Ishikawa (cell line): ENCODE measurements around the gene ZNF532.

Experiments used
- CREB1 ChIP-seq: IDR thresholded peaks from 2 replicates; pipeline ENCODE4 v1.6.1; 2012; ENCODE audit warnings: low read depth
- MAX ChIP-seq: IDR thresholded peaks from 2 replicates; pipeline ENCODE4 v1.6.1; 2012
- REST ChIP-seq: IDR thresholded peaks from 2 replicates; pipeline ENCODE4 v1.6.1; 2012; ENCODE audit warnings: low read depth, mild to moderate bottlenecking

GRCh38 chr18:58894930-58895329 lies 30.3 kb downstream of the ZNF532 start:
- TF ChIP-seq REST = no peak
- TF ChIP-seq MAX = no peak
- TF ChIP-seq CREB1 = no peak
